DND-41 (cell line): ENCODE data around the gene LTA.
A peak's percentile ranks its signal among the peaks of the same experiment; 100 is the strongest.

Experiments
- ATAC-seq: fragments of 200-7000 bp; cut with Tn5 transposase; 3 replicates; pipeline ENCODE4 v1.9.1; 2021; ENCODE audit warnings: low read depth; ENCODE audit not compliant: insufficient read depth
- DNase-seq: peaks from one replicate; pipeline ENCODE4 v3.0.0-alpha.2; 2020
- H2AFZ ChIP-seq: 2 replicates; pipeline ENCODE4 v1.6.0; 2012; ENCODE audit warnings: low read depth, low read length
- H3K27ac ChIP-seq: 2 replicates; pipeline ENCODE4 v1.5.1; 2012; ENCODE audit warnings: low read length, inconsistent platforms
- H3K27me3 ChIP-seq: fragments of 200-600 bp; sonication (generic); 2 replicates; pipeline ENCODE4 v1.6.0; 2012; ENCODE audit warnings: low read length, mild to moderate bottlenecking, inconsistent platforms; ENCODE audit not compliant: insufficient read depth, poor library complexity
- H3K36me3 ChIP-seq: 2 replicates; pipeline ENCODE4 v1.5.1; 2012; ENCODE audit warnings: low read length, inconsistent platforms; ENCODE audit not compliant: insufficient read depth
- H3K4me1 ChIP-seq: 2 replicates; pipeline ENCODE4 v1.5.1; 2012; ENCODE audit warnings: mild to moderate bottlenecking, low read length; ENCODE audit not compliant: insufficient read depth
- H3K4me2 ChIP-seq: 2 replicates; pipeline ENCODE4 v1.6.0; 2012; ENCODE audit warnings: mild to moderate bottlenecking, moderate library complexity, low read length, inconsistent platforms; ENCODE audit not compliant: insufficient read depth
- H3K4me3 ChIP-seq, 2 experiments: fragments of 200-600 bp in 1 of 2; shearing (Covaris generic) in 1 of 2; 2 replicates each; pipeline ENCODE4 v1.5.1; 2012 to 2016; ENCODE audit warnings: inconsistent platforms in 2 of 2, low read length in 2 of 2, mild to moderate bottlenecking in 2 of 2, low read depth in 1 of 2, moderate library complexity in 1 of 2
- H3K79me2 ChIP-seq: 2 replicates; pipeline ENCODE4 v1.6.0; 2012; ENCODE audit warnings: low read length, inconsistent platforms; ENCODE audit not compliant: insufficient read depth
- H3K9ac ChIP-seq: 2 replicates; pipeline ENCODE4 v1.6.0; 2012; ENCODE audit warnings: low read depth, mild to moderate bottlenecking, inconsistent platforms, low read length, moderate library complexity
- H3K9me3 ChIP-seq: 2 replicates; pipeline ENCODE4 v1.5.1; 2012; ENCODE audit warnings: low read length, moderate library complexity, mild to moderate bottlenecking, inconsistent platforms; ENCODE audit not compliant: insufficient read depth, severe bottlenecking
- H4K20me1 ChIP-seq: 2 replicates; pipeline ENCODE4 v1.6.0; 2012; ENCODE audit warnings: low read length; ENCODE audit not compliant: insufficient read depth
- CTCF ChIP-seq: IDR thresholded peaks from 2 replicates; pipeline ENCODE4 v1.5.1; 2012; ENCODE audit warnings: borderline replicate concordance, low read length, moderate library complexity, mild to moderate bottlenecking; ENCODE audit not compliant: poor library complexity, severe bottlenecking; ENCODE audit errors: extremely low read depth
- EZH2 ChIP-seq: IDR thresholded peaks from 3 replicates; pipeline ENCODE4 v1.6.1; 2012; ENCODE audit warnings: borderline replicate concordance, low read depth, mild to moderate bottlenecking, moderate library complexity, low read length, inconsistent platforms; ENCODE audit not compliant: severe bottlenecking

The LTA gene

GRCh38 chr6:31546339-31546957, 25.6 kb upstream of the LTA start, which contains the start of gene ATP6V1G2:
ATP6V1G2 (minus strand) TSS chr6:31546608; CDS start chr6:31546559, 49 bp downstream.
- TF ChIP-seq EZH2 = no peak
- TF ChIP-seq CTCF = peak; percentile 100
- DNase-seq = peak; percentile 95
- peak; percentile 71 for ATAC-seq

GRCh38 chr6:31546958-31547726, 24.9 kb upstream of the LTA start, which contains the start of gene NFKBIL1:
NFKBIL1 (plus strand) TSS chr6:31547608; CDS start chr6:31547695, 87 bp downstream.
- DNase-seq = peak; percentile 98
- Histone ChIP-seq H2AFZ (peak within 1 kb of the TSS; percentile 75), H3K27me3 (no peaks in the 10 kb centered on the region), H3K9ac (peak within 1 kb of the TSS; percentile 67), H3K79me2 (peaks cover 55% of the 10 kb centered on the region), H3K9me3 (no peaks in the 10 kb centered on the region), H3K4me3 (peak within 1 kb of the TSS; percentile 41 to 63; a peak in 3 of 4 replicates), H3K4me1 (peaks cover 56% of the 10 kb centered on the region), H4K20me1 (no peaks in the 10 kb centered on the region), H3K36me3 (peaks cover 31% of the 10 kb centered on the region), H3K4me2 (peak within 1 kb of the TSS; percentile 84), H3K27ac (peak within 1 kb of the TSS; percentile 62)
- peak; percentile 87 for ATAC-seq
- no peak for TF ChIP-seq EZH2
- TF ChIP-seq CTCF = no peak

More at GRCh38 chr6:31546339-31546957, 25.6 kb upstream of the LTA start, which contains the start of gene ATP6V1G2:
- peak within 1 kb of the TSS; percentile 67 for H3K9ac ChIP-seq
- peaks cover 60% of the 10 kb centered on the region for H3K79me2 ChIP-seq
- no peaks in the 10 kb centered on the region for H3K9me3 ChIP-seq
- peaks cover 56% of the 10 kb centered on the region for H3K4me1 ChIP-seq
- no peaks in the 10 kb centered on the region for H3K27me3 ChIP-seq
- peaks cover 31% of the 10 kb centered on the region for H3K36me3 ChIP-seq
- no peaks in the 10 kb centered on the region; the same call in 1 of the 2 replicates for H4K20me1 ChIP-seq
- H2AFZ ChIP-seq = peak within 1 kb of the TSS; percentile 75
- H3K4me2 ChIP-seq = peak within 1 kb of the TSS; percentile 84
- peak within 1 kb of the TSS; percentile 41 to 63; a peak in 3 of 4 replicates for H3K4me3 ChIP-seq
- H3K27ac ChIP-seq = peak within 1 kb of the TSS; percentile 62

- ATAC-seq (no peak), DNase-seq (no peak)
- Histone ChIP-seq H3K4me2 (peak overlapping the region; percentile 84), H3K4me1 (peaks cover 52% of the 10 kb centered on the region), H3K36me3 (peaks cover 31% of the 10 kb centered on the region), H2AFZ (peak overlapping the region; percentile 75), H3K9me3 (no peaks in the 10 kb centered on the region), H4K20me1 (no peaks in the 10 kb centered on the region), H3K27me3 (no peaks in the 10 kb centered on the region), H3K27ac (peak overlapping the region; percentile 62), H3K9ac (peak overlapping the region; percentile 67), H3K4me3 (peak overlapping the region; percentile 41 to 63; a peak in 3 of 4 replicates), H3K79me2 (peaks cover 47% of the 10 kb centered on the region)
- TF ChIP-seq CTCF (no peak), EZH2 (no peak)
Measured at GRCh38 chr6:31547727-31548543, 24.2 kb upstream of the LTA start.
